Measurements from ENCODE around the gene SOHLH2. TPM values are rescaled to one million over a fixed set of nuclear protein-coding genes. Genes with fewer than 3 reads are reported as not detected.
A peak's percentile ranks its signal among the peaks of the same experiment; 100 is the strongest.

SOHLH2 gene
- total and polyA plus RNA-seq, 2 experiments from 2014 or later: not detected

- Histone ChIP-seq H4K20me1 (ENCODE audit: insufficient read depth) (no peaks in the 10 kb centered on the region), H3K9ac (no peak overlapping the region), H3K9me2 (ENCODE audit: insufficient read depth) (no peaks in the 10 kb centered on the region), H3K9me3 (ENCODE audit: low read depth) (no peaks in the 10 kb centered on the region), H2AFZ (no peak overlapping the region), H3K27me3 (replicated peaks; ENCODE audit: insufficient read depth) (no peaks in the 10 kb centered on the region), H3K4me3 (no peak overlapping the region), H3K4me1 (ENCODE audit: insufficient read depth) (0 out of 2 replicates have a peak, but pooled peaks cover 4% of the 10 kb centered on the region), H3K4me2 (ENCODE audit: unreplicated experiment) (no peak overlapping the region), H3K27ac (no peak overlapping the region), H3K36me3 (ENCODE audit: low read depth) (no peaks in the 10 kb centered on the region), H3K79me2 (ENCODE audit: insufficient read depth) (no peaks in the 10 kb centered on the region), H3F3A (ENCODE audit: insufficient read depth) (no peaks in the 10 kb centered on the region)
- WGBS, 2 experiments (ENCODE audit: low coverage in 1 of 2, low lambda C conversion rate in 2 of 2, missing lambda C conversion rate in 2 of 2): 83 to 86% methylated on average over 8 of the region's 8 CpGs
- TF ChIP-seq EZH2phosphoT487 (IDR thresholded peaks at IDR 0.05; ENCODE audit: insufficient read depth, low read depth) (no peak), EZH2 (IDR thresholded peaks at IDR 0.05; ENCODE audit: insufficient read depth, poor library complexity, severe bottlenecking) (no peak)
- in situ Hi-C loops (cut with MboI): no loop called here
- no peak for DNase-seq
Measured at GRCh38 chr13:36258831-36259230, 44.5 kb upstream of the SOHLH2 start.

- no peaks in the 10 kb centered on the region for H3K36me3 ChIP-seq (ENCODE audit: low read depth)
- no peak overlapping the region for H3K27ac ChIP-seq
- no peaks in the 10 kb centered on the region for H3K79me2 ChIP-seq (ENCODE audit: insufficient read depth)
- peak; percentile 30 for DNase-seq
- no peaks in the 10 kb centered on the region for H3K9me3 ChIP-seq (ENCODE audit: low read depth)
- no peaks in the 10 kb centered on the region for H3F3A ChIP-seq (ENCODE audit: insufficient read depth)
- no peaks in the 10 kb centered on the region for H3K4me1 ChIP-seq (ENCODE audit: insufficient read depth)
- no peaks in the 10 kb centered on the region for H3K27me3 ChIP-seq (replicated peaks; ENCODE audit: insufficient read depth)
- TF ChIP-seq EZH2 (IDR thresholded peaks at IDR 0.05; ENCODE audit: insufficient read depth, poor library complexity, severe bottlenecking) (no peak), EZH2phosphoT487 (IDR thresholded peaks at IDR 0.05; ENCODE audit: insufficient read depth, low read depth) (no peak)
- H3K9me2 ChIP-seq (ENCODE audit: insufficient read depth): no peaks in the 10 kb centered on the region
- no peak overlapping the region for H2AFZ ChIP-seq
- no peak overlapping the region for H3K9ac ChIP-seq
- no peak overlapping the region for H3K4me2 ChIP-seq (ENCODE audit: unreplicated experiment)
- in situ Hi-C loops (cut with MboI): no loop called here
- H4K20me1 ChIP-seq (ENCODE audit: insufficient read depth): no peaks in the 10 kb centered on the region
- H3K4me3 ChIP-seq: no peak overlapping the region
Measured at GRCh38 chr13:36251526-36251925, 37.2 kb upstream of the SOHLH2 start.

GRCh38 chr13:36251017-36251416 is 36.7 kb upstream of the SOHLH2 start:
- Histone ChIP-seq H3K27me3 (replicated peaks; ENCODE audit: insufficient read depth) (no peaks in the 10 kb centered on the region), H3K36me3 (ENCODE audit: low read depth) (no peaks in the 10 kb centered on the region), H3F3A (ENCODE audit: insufficient read depth) (no peaks in the 10 kb centered on the region), H2AFZ (no peak overlapping the region), H3K4me3 (no peak overlapping the region), H4K20me1 (ENCODE audit: insufficient read depth) (no peaks in the 10 kb centered on the region), H3K79me2 (ENCODE audit: insufficient read depth) (no peaks in the 10 kb centered on the region), H3K4me2 (ENCODE audit: unreplicated experiment) (no peak overlapping the region), H3K9me2 (ENCODE audit: insufficient read depth) (no peaks in the 10 kb centered on the region), H3K9me3 (ENCODE audit: low read depth) (no peaks in the 10 kb centered on the region), H3K27ac (no peak overlapping the region), H3K9ac (no peak overlapping the region), H3K4me1 (ENCODE audit: insufficient read depth) (no peaks in the 10 kb centered on the region)
- in situ Hi-C loops (cut with MboI): no loop called here
- no peak for TF ChIP-seq EZH2 (IDR thresholded peaks at IDR 0.05; ENCODE audit: insufficient read depth, poor library complexity, severe bottlenecking)
- TF ChIP-seq EZH2phosphoT487 (IDR thresholded peaks at IDR 0.05; ENCODE audit: insufficient read depth, low read depth): no peak
- 81 to 85% methylated on average over 4 of the region's 4 CpGs for WGBS, 2 experiments (ENCODE audit: low coverage in 1 of 2, low lambda C conversion rate in 2 of 2, missing lambda C conversion rate in 2 of 2)
- DNase-seq: no peak

GRCh38 chr13:36248700-36249099 is 34.3 kb upstream of the SOHLH2 start:
- DNase-seq: no peak
- Histone ChIP-seq H3K27me3 (replicated peaks; ENCODE audit: insufficient read depth) (no peaks in the 10 kb centered on the region), H3K79me2 (ENCODE audit: insufficient read depth) (no peaks in the 10 kb centered on the region), H3K9ac (no peak overlapping the region), H3K4me2 (ENCODE audit: unreplicated experiment) (no peak overlapping the region), H4K20me1 (ENCODE audit: insufficient read depth) (no peaks in the 10 kb centered on the region), H3F3A (ENCODE audit: insufficient read depth) (no peaks in the 10 kb centered on the region), H3K9me2 (ENCODE audit: insufficient read depth) (no peaks in the 10 kb centered on the region), H3K4me1 (ENCODE audit: insufficient read depth) (no peaks in the 10 kb centered on the region), H3K27ac (no peak overlapping the region), H3K4me3 (no peak overlapping the region), H3K9me3 (ENCODE audit: low read depth) (no peaks in the 10 kb centered on the region), H3K36me3 (ENCODE audit: low read depth) (no peaks in the 10 kb centered on the region), H2AFZ (no peak overlapping the region)
- in situ Hi-C loops (cut with MboI): no loop called here
- TF ChIP-seq EZH2phosphoT487 (IDR thresholded peaks at IDR 0.05; ENCODE audit: insufficient read depth, low read depth) (no peak), EZH2 (IDR thresholded peaks at IDR 0.05; ENCODE audit: insufficient read depth, poor library complexity, severe bottlenecking) (no peak)

- Histone ChIP-seq H3K36me3 (ENCODE audit: low read depth) (no peaks in the 10 kb centered on the region), H3K27ac (no peak overlapping the region), H4K20me1 (ENCODE audit: insufficient read depth) (no peaks in the 10 kb centered on the region), H3K9ac (no peak overlapping the region), H3K79me2 (ENCODE audit: insufficient read depth) (no peaks in the 10 kb centered on the region), H2AFZ (no peak overlapping the region), H3K9me3 (ENCODE audit: low read depth) (no peaks in the 10 kb centered on the region), H3K4me1 (ENCODE audit: insufficient read depth) (no peaks in the 10 kb centered on the region), H3K4me2 (ENCODE audit: unreplicated experiment) (no peak overlapping the region), H3F3A (ENCODE audit: insufficient read depth) (no peaks in the 10 kb centered on the region), H3K27me3 (replicated peaks; ENCODE audit: insufficient read depth) (no peaks in the 10 kb centered on the region), H3K4me3 (no peak overlapping the region), H3K9me2 (ENCODE audit: insufficient read depth) (no peaks in the 10 kb centered on the region)
- in situ Hi-C loops (cut with MboI): no loop called here
- no peak for TF ChIP-seq EZH2 (IDR thresholded peaks at IDR 0.05; ENCODE audit: insufficient read depth, poor library complexity, severe bottlenecking)
- 33 to 35% methylated on average over 1 of the region's 1 CpG for WGBS, 2 experiments (ENCODE audit: low coverage in 1 of 2, low lambda C conversion rate in 2 of 2, missing lambda C conversion rate in 2 of 2)
- no peak for DNase-seq
Measured at GRCh38 chr13:36244990-36245389, 30.6 kb upstream of the SOHLH2 start.
